Right lobe of liver (tissue), 6 donors: ENCODE measurements around the gene HS6ST3. TPM values are rescaled to one million over a fixed set of nuclear protein-coding genes. Genes with fewer than 3 reads are reported as not detected.

Experiments
- ATAC-seq, 4 donors: fragments of 200-7000 bp; cut with Tn5 transposase; one replicate each; pipeline ENCODE4 v1.9.1; 2020; ENCODE audit warnings: mild to moderate bottlenecking in 4 of 4, moderate library complexity in 4 of 4
- DNase-seq, 3 donors: peaks; one replicate each; pipeline ENCODE4 v3.0.0-alpha.2; 2020
- H3K27ac ChIP-seq, 3 donors: fragments of 200-600 bp; one replicate each; pipeline ENCODE4 v1.8.0; 2022
- H3K27me3 ChIP-seq, 2 donors: fragments of 200-600 bp; one replicate each; pipeline ENCODE4 v1.8.0; 2022
- H3K36me3 ChIP-seq, 4 donors: fragments of 200-600 bp; sonication (generic) in 1 of 4; one replicate each; pipeline versions ENCODE4 v1.5.1 to v1.8.0; 2017 to 2022; ENCODE audit warnings: control low read depth in 1 of 4
- H3K4me1 ChIP-seq, 4 donors: fragments of 200-600 bp; sonication (generic) in 1 of 4; one replicate each; pipeline versions ENCODE4 v1.5.1 to v1.8.0; 2017 to 2022; ENCODE audit warnings: control low read depth in 1 of 4
- H3K4me3 ChIP-seq, 3 donors: fragments of 200-600 bp; one replicate each; pipeline ENCODE4 v1.8.0; 2022
- H3K9me3 ChIP-seq, 4 donors: fragments of 200-600 bp; sonication (generic) in 1 of 4; one replicate each; pipeline versions ENCODE4 v1.5.1 to v1.8.0; 2017 to 2022; ENCODE audit warnings: control low read depth in 1 of 4
- CTCF ChIP-seq, 4 donors: fragments of 200-600 bp in 3 of 4; fragments of 450-650 bp in 1 of 4; IDR thresholded peaks; one replicate each; pipeline versions ENCODE4 v1.5.1 to v1.8.0; 2016 to 2022; ENCODE audit warnings: antibody characterized with exemption in 4 of 4, mild to moderate bottlenecking in 2 of 4
- POLR2A ChIP-seq: fragments of 450-650 bp; IDR thresholded peaks from one replicate; pipeline ENCODE4 v1.6.1; 2017; ENCODE audit warnings: antibody characterized with exemption, mild to moderate bottlenecking
- WGBS: methylation state at CpG from one replicate; pipeline ENCODE4 v1.1.6; 2018; ENCODE audit warnings: low coverage, low lambda C conversion rate; ENCODE audit not compliant: insufficient coverage; ENCODE audit errors: missing lambda C conversion rate; 5-methylcytosine and 5-hydroxymethylcytosine counted together
- intact Hi-C, 2 donors: fragments of 100-400 bp; cut with DNase I; formaldehyde crosslinking; loops; one replicate each; pipeline versions ENCODE4 v1.11.2 to v1.14.1; 2022
- total RNA-seq, 6 experiments: library from RNA; depleted of rRNA in 2 of 6; stranded (reverse); fragments of >200 nt in 2 of 6; fragmentation: NEBNext Ultra II Directional in 3 of 6; extraction: Animal tissue kit (Norgen Biotek cat#: 25700) in 3 of 6; gene quantifications; one replicate each; pipeline versions ENCODE4 v1.1.0 to v1.2.4, GENCODE V29; 2016 to 2023
- donor health status: DM: no; HTN: yes; CAD: no.
- donor health status: DM: no; HTN: no; CAD: no.
- donor health status: DM: no; HTN: no; CAD: no.
- donor health status: DM: no; HTN: yes; CAD: no.
- donor health status: DM: no; HTN: yes; CAD: no.

The HS6ST3 gene
- total RNA-seq, 6 experiments from 2014 or later, result not detected

- H3K27me3 ChIP-seq, result no peaks in the 10 kb centered on the region
- intact Hi-C loops, result no loop called here
- H3K27ac ChIP-seq, result no peak overlapping the region
- no peaks in the 10 kb centered on the region for H3K9me3 ChIP-seq
- H3K4me1 ChIP-seq, result no peaks in the 10 kb centered on the region
- no peak overlapping the region for H3K4me3 ChIP-seq
- H3K36me3 ChIP-seq, result no peaks in the 10 kb centered on the region
- DNase-seq (no peak), ATAC-seq (no peak)
- TF ChIP-seq POLR2A (no peak), CTCF (IDR thresholded peaks at IDR 0.05) (no peak)
- WGBS, result 79% methylated on average over 4 of the region's 4 CpGs
These were observed 308.6 kb downstream of the HS6ST3 start for GRCh38 chr13:96398486-96398885.

DNA sequence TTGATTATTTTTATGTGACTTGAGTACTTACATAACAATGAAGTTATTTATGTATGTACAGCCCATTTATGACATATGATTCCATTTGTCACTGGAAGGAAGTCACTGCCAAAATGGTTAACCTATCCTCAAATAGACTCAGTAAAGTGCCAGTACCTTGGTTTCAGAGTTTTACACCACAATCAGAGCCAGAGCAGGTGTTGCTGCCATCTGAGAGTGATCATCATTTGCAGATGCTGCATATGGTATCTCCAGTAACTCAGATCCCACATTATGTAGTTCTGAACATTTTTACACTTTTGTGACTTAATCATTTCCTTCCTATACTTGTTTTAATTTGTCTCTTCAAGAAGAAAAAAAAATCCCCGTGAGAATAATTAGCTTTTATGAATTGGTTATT lies 313.3 kb downstream of the HS6ST3 start:
- ATAC-seq (no peak), DNase-seq (no peak)
- intact Hi-C loops, result no loop called here
- Histone ChIP-seq H3K36me3 (no peaks in the 10 kb centered on the region), H3K4me1 (no peaks in the 10 kb centered on the region), H3K27ac (no peak overlapping the region), H3K4me3 (no peak overlapping the region), H3K27me3 (no peaks in the 10 kb centered on the region), H3K9me3 (no peaks in the 10 kb centered on the region)
- TF ChIP-seq CTCF (IDR thresholded peaks at IDR 0.05) (no peak), POLR2A (no peak)
- 43% methylated on average over 1 of the region's 1 CpG for WGBS

DNA sequence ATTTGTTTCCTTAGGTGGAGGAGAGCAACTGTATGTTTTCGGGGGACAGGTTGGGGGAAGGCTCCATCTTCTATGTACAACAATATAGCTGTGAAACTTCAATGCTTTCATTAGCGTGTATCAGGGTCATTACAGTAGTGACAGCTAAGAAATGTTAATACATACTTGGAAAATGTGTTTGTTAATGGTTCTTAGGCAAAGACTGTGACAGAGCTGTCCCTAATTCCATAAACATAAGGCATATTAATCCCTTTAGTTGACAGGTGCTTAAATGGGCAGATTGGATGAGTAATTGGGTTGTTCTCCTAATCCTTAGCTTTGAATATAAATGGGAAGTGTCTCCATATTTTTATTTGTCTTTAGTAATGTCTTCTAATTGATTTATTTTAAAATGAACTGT lies 313.7 kb downstream of the HS6ST3 start:
- no peak for DNase-seq
- intact Hi-C loops, result no loop called here
- no peak overlapping the region for H3K4me3 ChIP-seq
- WGBS, result 76% methylated on average over 2 of the region's 2 CpGs
- no peak overlapping the region for H3K27ac ChIP-seq
- no peaks in the 10 kb centered on the region for H3K9me3 ChIP-seq
- no peaks in the 10 kb centered on the region for H3K36me3 ChIP-seq
- H3K4me1 ChIP-seq, result no peaks in the 10 kb centered on the region
- H3K27me3 ChIP-seq, result no peaks in the 10 kb centered on the region
- TF ChIP-seq POLR2A, result no peak
- no peak for TF ChIP-seq CTCF (IDR thresholded peaks at IDR 0.05)
- no peak for ATAC-seq

GRCh38 chr13:96415831-96416385 lies 326.0 kb downstream of the HS6ST3 start:
- no peak overlapping the region for H3K4me3 ChIP-seq
- intact Hi-C loops, result no loop called here
- ATAC-seq (no peak), DNase-seq (no peak)
- TF ChIP-seq POLR2A (no peak), CTCF (IDR thresholded peaks at IDR 0.05) (no peak)
- H3K36me3 ChIP-seq, result no peaks in the 10 kb centered on the region
- WGBS, result 29% methylated on average over 1 of the region's 1 CpG
- no peak overlapping the region for H3K27ac ChIP-seq
- no peaks in the 10 kb centered on the region for H3K9me3 ChIP-seq
- no peaks in the 10 kb centered on the region for H3K4me1 ChIP-seq
- no peaks in the 10 kb centered on the region for H3K27me3 ChIP-seq
